Measurements from ENCODE around the gene HDAC4. TPM values are rescaled to one million over a fixed set of nuclear protein-coding genes. Genes with fewer than 3 reads are reported as not detected.
A peak's percentile ranks its signal among the peaks of the same experiment; 100 is the strongest.

HDAC4 gene
- total and polyA plus RNA-seq, 2 of the 4 experiments (the other 2 are of a cell fraction) = 4.1 to 7.2 TPM

DNA sequence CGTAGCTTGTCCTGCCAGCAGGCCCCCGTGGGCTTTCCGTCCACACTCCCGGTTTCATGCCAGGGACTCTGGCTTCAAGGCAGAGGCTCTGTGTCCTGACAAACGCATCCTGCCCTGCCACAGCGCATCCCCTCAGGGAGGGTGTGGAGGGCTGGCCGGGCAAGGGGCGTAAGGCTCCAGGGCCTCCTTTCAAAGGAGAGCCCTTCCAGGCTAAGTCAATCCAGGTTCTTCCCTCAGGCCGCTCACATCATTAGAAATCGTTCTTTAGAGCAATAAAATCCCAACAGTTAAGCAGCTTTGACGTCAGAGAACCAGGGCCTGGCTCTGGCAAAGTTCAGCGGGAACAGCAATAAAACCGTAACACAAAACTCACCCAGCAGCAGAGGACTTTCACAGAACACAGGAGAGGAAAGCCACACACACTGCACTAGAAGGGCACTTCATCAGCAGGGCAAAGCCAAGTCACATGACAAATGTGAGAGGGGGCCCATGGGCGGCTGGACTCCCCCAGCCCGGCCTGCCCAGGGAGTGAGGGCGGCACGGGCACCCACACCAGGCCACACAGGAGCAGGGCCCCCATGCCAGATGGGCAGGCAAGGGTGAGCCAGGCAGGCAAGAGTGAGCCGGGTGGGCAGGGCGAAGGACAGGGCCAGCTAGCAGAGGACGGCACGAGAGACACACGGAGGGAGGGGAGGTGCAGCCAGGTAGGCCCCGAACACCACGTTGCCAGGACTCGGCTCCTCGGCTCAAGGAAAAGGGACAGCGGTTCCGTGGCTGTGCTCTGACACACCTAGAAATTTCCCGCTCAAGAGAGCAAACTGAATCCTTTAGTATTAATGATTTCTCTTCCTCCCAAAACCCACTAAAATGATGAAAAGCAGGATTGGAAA, 52.0 kb downstream of the HDAC4 start:
- H2AK9ac ChIP-seq (replicated peaks; ENCODE audit: low read depth, low read length, poor library complexity) = peak overlapping the region; percentile 5
- no peak overlapping the region for H3K4me3 ChIP-seq (ENCODE audit: insufficient read depth, low read depth, low read length)
- WGBS, 2 experiments (ENCODE audit: extremely low coverage in 2 of 2, insufficient read length in 1 of 2) = 90% methylated on average over 17 of the region's 29 CpGs; no CpG with 5 or more reads in 1 of the 2 experiments
- no peak overlapping the region for H3K4ac ChIP-seq (ENCODE audit: low read depth, low read length)
- no peak overlapping the region for H2AK5ac ChIP-seq (ENCODE audit: low read depth, low read length)
- H4K20me1 ChIP-seq (ENCODE audit: insufficient read depth, low read length) = peaks cover 16% of the 10 kb centered on the region; the same call in 1 of the 2 replicates
- no peak for DNase-seq
- H3K36me3 ChIP-seq (ENCODE audit: control insufficient read depth, insufficient read depth, low read length) = peaks cover 30% of the 10 kb centered on the region
- in situ Hi-C loops (cut with MboI; ENCODE audit: low sequenced_read_pairs) (no loop called here), dilution Hi-C loops (cut with HindIII; ENCODE audit: low sequenced_read_pairs, unreplicated experiment) (no loop called here), intact Hi-C loops (cut with micrococcal nuclease) (no loop called here)
- no peak overlapping the region for H3K27ac ChIP-seq (ENCODE audit: insufficient read depth, low read length)
- CTCF ChIA-PET = no interaction called here
- TF ChIP-seq NFE2L2 (IDR thresholded peaks at IDR 0.05; ENCODE audit: low read depth, low read length) = no peak
- no peak for TF ChIP-seq RAD21 (IDR thresholded peaks at IDR 0.05; ENCODE audit: low read length)
- TF ChIP-seq POLR2A (IDR thresholded peaks at IDR 0.05; ENCODE audit: low read depth, low read length) = no peak
- TF ChIP-seq, protein P1, sequence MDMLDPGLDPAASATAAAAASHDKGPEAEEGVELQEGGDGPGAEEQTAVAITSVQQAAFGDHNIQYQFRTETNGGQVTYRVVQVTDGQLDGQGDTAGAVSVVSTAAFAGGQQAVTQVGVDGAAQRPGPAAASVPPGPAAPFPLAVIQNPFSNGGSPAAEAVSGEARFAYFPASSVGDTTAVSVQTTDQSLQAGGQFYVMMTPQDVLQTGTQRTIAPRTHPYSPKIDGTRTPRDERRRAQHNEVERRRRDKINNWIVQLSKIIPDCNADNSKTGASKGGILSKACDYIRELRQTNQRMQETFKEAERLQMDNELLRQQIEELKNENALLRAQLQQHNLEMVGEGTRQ (IDR thresholded peaks at IDR 0.05; ENCODE audit: low read depth, low read length) = no peak
- no peak for TF ChIP-seq FOS (IDR thresholded peaks at IDR 0.05; ENCODE audit: low read depth, low read length)
- TF ChIP-seq MAZ (IDR thresholded peaks at IDR 0.05; ENCODE audit: borderline replicate concordance, low read depth, low read length) = no peak
- no peak for TF ChIP-seq CEBPB (IDR thresholded peaks at IDR 0.05; ENCODE audit: low read depth, low read length)
- no peak for TF ChIP-seq MXI1 (IDR thresholded peaks at IDR 0.05; ENCODE audit: borderline replicate concordance, low read depth, low read length)
- TF ChIP-seq SMC3 (IDR thresholded peaks at IDR 0.05; ENCODE audit: low read depth, low read length) = no peak
- no peak overlapping the region for H3K23ac ChIP-seq (ENCODE audit: low read depth, low read length)
- no peak overlapping the region for H2BK20ac ChIP-seq (ENCODE audit: low read depth, low read length)
- no peak overlapping the region for H2BK5ac ChIP-seq (ENCODE audit: low read depth, low read length, poor library complexity, severe bottlenecking)
- H2BK15ac ChIP-seq (ENCODE audit: low read depth, low read length) = no peak overlapping the region
- no peak for ATAC-seq (ENCODE audit: low read depth)
- H3K27me3 ChIP-seq (ENCODE audit: control insufficient read depth, insufficient read depth, low read length) = no peaks in the 10 kb centered on the region
- no peak overlapping the region for H4K8ac ChIP-seq (ENCODE audit: low read depth in 2 of 2, low read length in 2 of 2)
- POLR2A ChIA-PET (ENCODE audit: unreplicated experiment) = no interaction called here
- no peaks in the 10 kb centered on the region for H3K9me3 ChIP-seq (ENCODE audit: control insufficient read depth, insufficient read depth, low read length)
- H3K9ac ChIP-seq (ENCODE audit: low read depth, low read length) = no peak overlapping the region
- no peak overlapping the region for H3K56ac ChIP-seq (ENCODE audit: extremely low read depth, insufficient read depth, low read length)
- no peak overlapping the region for H2BK120ac ChIP-seq (ENCODE audit: low read depth, low read length)
- no peak overlapping the region for H3K4me2 ChIP-seq (ENCODE audit: low read depth, low read length)
- H3K9me1 ChIP-seq (ENCODE audit: insufficient read depth, low read length) = peaks cover 18% of the 10 kb centered on the region
- no TSS peak for BruUV-seq (replicated peaks)
- H2AFZ ChIP-seq (replicated peaks; ENCODE audit: low read length, poor library complexity) = no peak overlapping the region
- H3K79me1 ChIP-seq (ENCODE audit: low read depth in 1 of 2, low read length in 2 of 2) = peaks cover 34 to 63% of the 10 kb centered on the region in 2 experiments
- no peak overlapping the region for H3K14ac ChIP-seq (replicated peaks; ENCODE audit: low read depth, low read length)
- H3K4me1 ChIP-seq (ENCODE audit: control insufficient read depth, insufficient read depth, low read length) = peaks cover 4% of the 10 kb centered on the region
- H4K91ac ChIP-seq (ENCODE audit: insufficient read depth, low read depth, low read length) = no peak overlapping the region
- no peak overlapping the region for H3K18ac ChIP-seq (ENCODE audit: low read depth, low read length)
- no peak overlapping the region for H4K5ac ChIP-seq (ENCODE audit: low read depth, low read length)

Data from IMR-90 (cell line).